Activated CD4-positive, CD25-positive, alpha-beta regulatory T cell treated with anti-CD3 and anti-CD28 coated beads, Interleukin-2, amount 50 U/mL, for 16 hours (primary cell): ENCODE results near the gene TMEM135.
"Not testable (repeated sequence)": the region's sequence is repeated elsewhere in the genome, so short reads cannot be mapped to it uniquely, and the experiment has no call there.

ENCODE experiments used
- DNase-seq: peaks from one replicate; pipeline ENCODE4 v3.0.0-alpha.2; 2020; ENCODE audit warnings: low read depth, low spot score

Gene TMEM135

DNA sequence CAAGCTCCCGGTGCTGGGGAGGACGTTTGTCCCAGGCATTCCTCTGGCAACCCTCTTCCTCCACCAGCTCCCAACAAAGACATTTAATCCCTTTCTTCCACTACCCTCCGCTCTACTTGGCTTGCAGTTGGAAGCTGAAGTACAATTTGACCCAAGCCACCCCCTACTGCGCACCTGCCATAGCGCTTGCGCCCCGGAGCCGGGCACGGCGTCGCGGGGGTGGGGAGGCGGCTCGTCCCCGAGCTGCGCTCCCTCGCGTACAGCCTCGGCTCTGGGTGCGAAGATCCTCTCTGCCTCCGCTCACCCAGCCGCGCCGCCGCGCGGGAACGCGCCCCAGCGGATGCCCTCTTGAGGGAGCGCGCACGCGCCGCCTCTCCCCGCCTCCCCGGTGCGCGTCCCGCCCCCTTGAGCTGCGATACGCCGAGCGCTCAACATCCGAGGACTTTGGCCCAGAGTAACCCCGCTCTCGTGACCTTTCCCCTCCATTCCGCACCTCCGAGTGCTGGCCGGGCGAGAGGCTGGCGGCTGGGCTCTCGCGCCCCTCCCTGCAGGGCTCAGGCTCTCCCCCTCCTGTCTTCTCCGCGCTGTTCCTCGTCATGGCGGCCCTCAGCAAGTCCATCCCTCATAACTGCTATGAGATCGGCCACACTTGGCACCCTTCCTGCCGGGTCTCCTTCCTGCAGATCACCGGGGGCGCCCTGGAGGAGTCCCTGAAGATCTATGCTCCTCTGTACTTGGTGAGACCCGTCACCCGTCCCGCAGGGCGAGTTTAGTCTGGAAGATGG, at the start of gene TMEM135:
Gene TMEM135 (plus strand): TSS at position 485 of the 785 bp plus-strand sequence. CDS start 112 bp downstream, at position 597.
- peak; percentile 77 for DNase-seq

DNA sequence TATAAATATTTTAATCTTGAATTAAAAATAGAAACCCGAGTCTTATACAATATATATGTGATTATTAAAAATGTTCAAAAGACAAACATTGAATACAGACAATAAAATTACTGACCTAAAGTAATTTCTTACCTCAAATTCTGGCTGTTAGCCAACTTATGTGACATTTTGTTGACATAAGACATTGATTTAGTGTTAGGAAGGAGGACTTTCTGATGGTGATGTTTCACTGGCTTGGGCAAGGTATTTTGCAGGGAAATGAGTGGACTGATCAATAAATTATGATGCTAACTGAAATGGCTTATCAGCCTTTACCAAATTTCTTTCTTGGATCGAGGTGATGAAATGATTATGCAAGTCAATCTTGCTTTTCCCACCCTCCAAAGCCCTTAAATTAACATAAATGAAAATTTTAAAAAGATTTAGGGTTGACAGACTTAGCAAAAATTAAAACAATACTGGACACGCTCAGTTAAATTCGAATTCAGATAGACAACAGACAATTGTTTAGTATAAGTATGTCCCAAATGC, 49.3 kb upstream of the TMEM135 start:
- no peak for DNase-seq

DNA sequence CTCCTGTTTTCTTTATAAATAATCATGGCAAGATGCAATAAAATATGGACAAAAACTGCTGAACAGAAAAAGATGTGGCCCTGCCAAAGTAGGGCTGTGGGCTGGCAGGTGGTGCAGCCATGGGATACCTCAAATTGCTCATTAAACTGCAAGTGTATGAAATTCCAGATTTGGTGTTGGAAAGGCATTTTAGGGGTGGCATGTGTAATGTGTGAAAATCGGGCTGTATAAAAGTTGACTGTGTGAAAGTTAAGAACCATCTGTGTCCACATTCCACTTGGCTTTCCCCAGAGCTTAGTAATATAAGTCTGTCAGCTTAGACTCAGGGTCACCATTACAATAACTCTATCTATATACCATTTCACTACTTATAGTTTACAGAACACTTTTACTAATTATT, 47.7 kb upstream of the TMEM135 start:
- no peak for DNase-seq

DNA sequence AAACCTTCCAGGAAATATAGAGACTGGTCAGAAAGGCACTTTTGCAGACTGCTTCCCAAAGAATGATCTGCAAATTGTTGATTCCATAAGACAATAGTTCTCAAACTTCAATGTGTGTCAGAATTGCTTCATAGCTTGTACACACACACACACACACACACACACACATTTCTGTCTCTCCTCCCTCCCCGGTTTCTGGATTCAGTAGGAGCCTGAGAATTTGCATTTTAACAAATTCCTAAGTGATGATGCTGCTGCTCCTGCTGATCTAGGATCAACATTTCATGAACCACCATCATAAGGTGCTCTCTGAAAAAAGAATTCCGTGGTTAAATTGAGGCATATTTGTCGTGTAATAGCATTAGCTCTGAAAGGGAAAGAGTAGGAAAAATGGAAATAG, 47.2 kb upstream of the TMEM135 start:
- DNase-seq, result no peak

DNA sequence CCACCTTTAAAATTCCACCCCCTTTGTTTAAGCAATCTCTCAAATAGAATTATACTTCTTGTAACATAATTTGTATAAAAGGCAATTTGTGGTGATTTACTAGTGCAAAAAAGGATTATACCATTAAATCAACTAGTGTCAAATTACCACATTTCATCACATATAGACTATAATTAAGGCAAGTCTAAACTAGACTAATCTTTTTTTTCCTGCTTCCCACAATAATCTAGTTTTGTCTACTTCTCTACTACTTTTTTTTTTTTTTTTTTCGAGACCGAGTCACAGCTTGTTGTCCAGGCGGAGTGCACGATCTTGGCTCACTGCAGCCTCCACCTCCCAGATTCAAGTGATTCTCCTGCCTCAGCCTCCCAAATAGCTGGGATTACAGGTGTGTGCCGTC, 46.4 kb upstream of the TMEM135 start:
- no peak for DNase-seq

DNA sequence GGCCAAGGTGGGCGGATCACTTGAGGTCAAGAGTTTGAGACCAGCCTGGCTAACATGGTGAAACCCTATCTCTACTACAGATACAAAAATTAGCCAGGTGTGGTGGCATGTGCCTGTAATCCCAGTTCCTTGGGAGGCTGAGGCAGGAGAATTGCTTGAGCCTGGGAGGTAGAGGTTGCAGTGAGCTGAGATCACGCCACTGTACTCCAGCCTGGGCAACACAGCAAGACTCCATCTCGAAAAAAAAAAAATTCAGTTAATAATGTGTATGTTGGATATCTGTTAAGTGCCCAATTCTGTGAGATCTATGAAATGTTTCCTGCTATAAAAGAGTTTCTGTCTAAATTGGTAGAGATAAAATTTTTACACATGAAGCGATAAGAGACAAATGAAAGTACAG, 45.4 kb upstream of the TMEM135 start:
- not testable (repeated sequence) for DNase-seq

DNA sequence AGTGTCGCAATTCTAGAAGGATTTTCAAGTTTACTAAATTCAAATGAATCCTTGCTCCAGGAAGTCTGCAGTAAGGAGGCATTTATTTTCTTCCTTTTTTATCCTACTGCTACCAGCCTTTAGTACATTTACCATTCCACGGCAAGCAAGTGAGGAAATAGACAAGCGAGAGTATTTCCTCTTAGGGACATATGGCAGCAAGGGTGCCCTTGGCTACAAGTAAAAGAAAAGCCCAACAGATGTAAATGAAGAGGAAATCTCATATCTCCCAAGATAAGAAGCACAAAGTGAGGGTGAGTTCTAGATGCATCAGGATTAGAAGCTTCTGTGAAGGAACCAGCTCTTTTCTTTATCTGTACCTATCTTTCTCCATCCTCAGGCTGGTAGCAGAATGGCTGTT, 44.7 kb upstream of the TMEM135 start:
- no peak for DNase-seq

DNA sequence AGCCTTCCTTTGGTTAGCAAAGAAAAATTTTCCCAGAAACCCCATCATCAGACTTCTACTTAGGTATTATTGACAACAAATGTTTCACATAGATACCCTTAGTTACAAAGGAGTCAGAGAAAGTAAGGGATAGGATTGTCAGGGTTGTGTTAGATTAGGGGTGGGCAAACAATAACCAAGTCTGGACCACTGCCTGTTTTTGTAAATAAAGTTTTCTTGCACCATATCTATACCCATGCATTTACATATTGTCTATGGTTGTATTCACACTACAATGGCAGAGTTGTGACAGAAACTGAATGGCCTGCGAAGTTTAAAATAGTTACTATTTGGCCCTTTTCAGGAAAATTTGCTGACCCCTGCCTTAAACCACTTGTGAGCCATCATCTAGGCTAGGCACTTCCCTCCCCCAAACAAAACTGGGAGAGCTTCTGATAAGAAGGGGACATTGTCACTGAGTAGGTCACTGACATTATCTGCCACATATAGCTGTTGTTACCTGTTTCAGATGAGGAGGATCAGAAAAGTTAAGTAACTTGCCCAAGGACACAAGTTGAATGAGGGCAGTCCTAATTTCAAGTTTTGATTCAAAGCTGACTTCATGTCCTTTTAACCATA, 40.7 kb upstream of the TMEM135 start:
- DNase-seq, result no peak

DNA sequence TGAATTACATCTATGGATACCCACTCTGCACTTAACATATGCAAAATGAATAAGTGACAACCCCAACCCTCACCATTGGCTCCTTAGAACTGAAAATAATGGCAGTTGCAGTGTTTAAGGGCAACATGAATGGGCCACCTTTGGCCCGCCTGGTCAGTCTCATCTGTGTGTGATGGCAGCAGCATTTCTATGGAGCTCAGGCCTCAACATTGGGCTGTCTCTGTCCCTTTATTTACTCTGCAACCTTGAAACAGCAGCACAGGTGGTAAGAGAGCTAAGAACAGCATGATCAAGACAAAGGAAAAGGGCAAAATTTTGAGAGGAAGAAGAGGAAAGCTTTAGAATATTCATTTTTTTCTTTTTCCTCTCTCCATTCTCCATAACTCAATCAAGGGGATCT, 38.3 kb upstream of the TMEM135 start:
- no peak for DNase-seq

DNA sequence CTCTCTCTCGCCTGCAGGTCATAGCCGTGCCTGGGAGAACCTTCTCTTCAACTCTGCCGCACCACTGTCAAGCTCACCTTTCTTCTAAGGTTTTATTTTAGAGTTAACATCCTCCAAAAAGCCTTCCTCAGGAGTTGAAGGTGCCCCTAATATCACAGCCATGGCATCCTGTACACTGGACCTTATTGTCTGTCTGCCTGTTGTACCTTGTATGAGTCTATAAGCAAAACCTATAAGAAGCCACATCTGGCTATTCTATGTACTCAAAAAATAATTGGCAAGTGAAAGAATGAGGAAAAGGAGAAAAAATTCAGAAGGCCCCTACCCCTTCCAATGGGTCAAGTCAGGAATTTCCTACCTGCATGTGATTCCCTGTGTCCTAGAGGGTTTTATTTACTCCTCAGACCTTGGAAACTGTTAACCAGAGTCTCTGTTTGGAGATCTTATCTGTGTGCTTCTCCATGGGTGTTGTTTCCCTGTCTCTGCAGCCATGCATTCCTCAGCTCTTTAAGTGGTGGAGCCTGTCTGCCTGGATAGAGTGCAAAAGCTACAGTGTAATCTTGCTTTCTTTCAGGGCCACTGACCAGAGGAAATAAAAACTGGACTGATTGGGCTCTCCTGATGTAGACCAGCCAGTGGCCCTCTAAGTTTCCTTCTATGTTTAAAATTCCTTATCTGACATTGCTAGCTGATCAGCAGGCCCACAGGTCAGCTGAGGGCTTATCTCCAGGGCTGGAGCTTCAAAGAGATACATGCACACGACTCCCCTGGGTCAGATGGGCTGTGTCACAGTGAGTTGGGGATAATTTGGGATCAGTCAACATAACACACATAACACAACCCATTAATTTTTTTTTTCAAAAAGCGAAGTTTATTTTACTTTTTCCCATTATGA, 37.6 kb upstream of the TMEM135 start:
- DNase-seq, result no peak

DNA sequence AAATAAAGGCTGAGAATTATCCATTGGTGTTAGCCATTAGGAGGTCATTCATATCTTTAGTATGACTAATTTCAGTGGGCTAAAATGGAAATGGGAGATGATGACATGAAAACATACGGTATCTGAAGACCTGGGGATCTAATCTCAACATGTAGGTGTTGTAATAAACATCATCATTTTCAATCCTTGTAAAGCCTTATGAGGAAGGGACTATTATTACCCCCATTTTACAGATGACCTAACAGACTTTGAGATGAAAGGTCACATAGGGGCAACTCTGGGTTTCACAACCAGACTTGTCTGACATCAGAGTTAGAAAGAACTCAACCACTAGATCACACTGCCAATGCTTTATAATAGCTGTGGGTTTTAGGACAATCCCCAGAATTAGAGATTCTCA, 34.8 kb upstream of the TMEM135 start:
- DNase-seq, result no peak

DNA sequence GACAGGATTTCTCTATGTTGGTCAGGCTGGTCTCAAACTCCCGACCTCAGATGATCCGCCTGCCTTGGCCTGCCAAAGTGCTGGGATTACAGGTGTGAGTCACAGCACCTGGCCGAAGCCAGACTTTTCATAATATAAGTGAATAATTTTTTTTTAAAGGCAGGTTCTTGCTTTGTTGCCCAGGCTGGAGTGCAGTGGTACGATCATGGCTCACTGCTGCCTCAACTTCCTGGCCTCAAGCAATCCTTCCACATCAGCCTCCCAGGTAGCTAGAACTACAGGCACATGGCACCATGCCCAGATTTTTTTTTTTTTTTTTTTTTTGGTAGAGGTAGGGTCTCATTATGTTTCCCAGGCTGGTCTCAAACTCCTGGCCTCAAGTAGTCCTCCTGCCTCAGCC, 33.5 kb upstream of the TMEM135 start:
- not testable (repeated sequence) for DNase-seq

DNA sequence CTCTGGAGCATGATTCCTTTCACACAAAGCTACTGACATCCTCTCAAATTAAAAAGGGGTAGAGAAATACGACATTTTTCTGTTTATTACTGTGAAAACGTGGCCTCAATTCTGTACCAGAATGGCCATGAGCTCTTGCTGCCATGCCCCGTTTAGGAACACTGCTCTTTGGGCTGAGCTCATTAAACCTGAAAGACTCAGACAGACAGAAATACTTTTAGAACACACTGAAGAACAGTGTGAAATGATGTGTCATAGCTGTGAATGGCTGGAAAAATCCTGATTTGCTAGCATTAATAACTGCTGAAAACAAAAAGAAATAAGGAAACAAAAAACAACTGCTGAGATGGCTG, 32.2 kb upstream of the TMEM135 start:
- DNase-seq, result no peak

DNA sequence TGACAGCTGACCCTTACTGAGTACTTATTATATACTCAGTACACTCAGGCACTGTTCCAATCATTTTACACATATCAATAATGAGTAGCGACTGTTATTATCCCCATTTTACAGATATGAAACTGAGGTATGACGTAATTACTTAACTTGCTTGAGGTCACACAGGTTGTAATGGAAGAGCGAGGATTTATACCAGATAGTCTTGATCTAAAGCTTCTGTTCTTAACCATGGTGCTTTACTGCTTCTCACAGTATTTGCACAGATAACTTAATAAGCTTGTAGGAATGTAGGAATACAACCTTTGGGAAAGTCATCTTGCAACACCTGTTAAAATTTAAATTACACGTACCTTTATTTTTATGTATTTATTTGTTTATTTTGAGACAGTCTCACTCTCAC, 31.7 kb upstream of the TMEM135 start:
- no peak for DNase-seq

DNA sequence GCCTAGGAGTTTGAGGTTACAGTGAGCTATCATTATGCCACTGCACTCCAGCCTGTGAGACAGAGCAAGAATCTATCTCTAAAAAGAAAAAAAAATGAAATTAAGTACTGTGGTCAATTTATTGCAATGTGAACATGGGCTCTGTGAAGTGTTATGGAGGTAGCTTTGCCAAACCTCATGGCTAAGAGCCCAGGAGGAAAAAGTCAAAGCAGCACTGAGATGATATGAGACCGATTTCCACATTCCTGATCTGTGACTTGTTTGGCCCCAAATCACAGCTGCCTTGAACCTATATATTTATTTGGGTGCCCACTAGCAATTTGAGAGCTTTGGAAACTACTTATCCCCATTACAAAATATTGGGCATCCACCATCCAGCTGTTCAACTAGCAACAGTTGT, 29.8 kb upstream of the TMEM135 start:
- DNase-seq, result no peak

DNA sequence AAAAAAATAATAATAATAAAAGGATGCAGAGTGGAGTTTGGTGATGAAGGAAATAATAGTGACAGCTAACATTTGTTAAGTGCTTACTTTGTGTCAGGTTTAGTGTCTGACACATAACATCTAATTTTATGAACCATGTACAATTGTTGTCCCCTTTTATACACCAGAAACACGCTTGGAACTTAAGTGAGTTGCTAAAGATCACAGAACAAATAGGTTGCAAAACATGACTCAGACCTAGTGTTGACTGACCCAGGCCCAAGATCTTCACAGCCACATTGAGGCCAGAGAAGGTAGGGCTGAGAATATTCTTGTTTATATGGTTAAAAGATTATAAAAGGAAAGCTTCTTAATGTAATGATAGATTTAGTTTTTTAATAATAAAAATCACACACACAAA, 25.6 kb upstream of the TMEM135 start:
- no peak for DNase-seq

DNA sequence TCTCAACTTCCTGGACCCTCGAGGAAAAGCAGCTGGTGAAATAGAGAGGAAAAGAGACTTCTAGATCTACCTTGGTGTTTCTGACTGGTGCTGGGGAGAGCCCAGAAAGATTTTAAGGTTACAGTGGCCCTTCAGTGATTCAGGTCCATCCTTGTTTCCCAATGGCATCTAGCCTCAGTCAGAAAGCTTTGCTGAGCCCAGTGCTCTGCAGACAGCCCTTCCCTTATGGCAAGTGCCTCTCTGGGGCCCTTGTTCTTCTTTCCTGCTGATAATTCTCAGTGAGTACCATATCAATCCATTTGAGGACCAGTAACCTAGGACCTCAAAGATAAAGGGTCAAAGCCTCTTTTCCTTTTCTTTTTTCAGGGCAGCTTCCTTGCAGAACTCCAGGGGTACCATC, 25.1 kb upstream of the TMEM135 start:
- no peak for DNase-seq

DNA sequence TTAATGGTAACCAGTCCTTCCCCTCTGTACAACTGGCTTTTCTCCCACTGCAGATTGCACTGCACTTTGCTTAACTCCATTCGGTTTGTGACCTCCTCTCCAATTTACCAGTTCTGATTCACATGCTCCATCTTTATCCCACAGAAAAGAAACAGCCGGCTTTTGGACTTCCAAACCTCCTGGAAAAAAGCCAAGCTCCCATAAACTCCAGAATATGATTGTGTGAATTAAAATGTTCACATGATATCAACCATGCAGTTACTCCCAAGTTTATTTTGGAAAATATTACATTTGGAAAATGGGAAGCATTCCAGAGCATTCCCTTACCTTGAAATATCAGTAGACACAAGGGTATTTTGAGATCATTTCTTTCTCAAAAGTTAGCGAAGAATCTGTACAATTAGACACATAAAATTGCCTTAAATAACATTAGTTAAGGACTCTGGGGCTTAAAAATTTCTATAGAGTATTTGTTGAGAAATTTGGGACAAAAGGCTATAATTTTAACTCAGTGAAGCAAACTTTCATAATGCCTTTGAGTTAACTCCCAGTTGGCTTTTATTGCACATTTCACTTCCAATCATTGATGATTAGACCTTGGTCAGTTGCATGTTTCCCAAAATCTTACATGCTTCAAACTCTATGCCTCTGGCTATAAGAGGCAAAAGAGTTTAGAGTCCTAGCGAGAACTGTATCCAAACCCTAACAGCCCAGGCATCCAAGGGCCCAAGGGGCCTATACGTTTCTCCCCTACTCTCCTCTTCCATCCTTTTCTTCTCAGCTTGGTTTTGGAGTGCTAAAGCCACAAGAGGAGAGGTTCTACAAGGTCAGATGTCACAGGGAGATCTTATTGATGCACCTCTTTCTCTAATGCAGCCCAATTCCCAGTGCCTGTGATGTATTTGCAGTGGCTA, 23.6 kb upstream of the TMEM135 start:
- DNase-seq, result no peak

DNA sequence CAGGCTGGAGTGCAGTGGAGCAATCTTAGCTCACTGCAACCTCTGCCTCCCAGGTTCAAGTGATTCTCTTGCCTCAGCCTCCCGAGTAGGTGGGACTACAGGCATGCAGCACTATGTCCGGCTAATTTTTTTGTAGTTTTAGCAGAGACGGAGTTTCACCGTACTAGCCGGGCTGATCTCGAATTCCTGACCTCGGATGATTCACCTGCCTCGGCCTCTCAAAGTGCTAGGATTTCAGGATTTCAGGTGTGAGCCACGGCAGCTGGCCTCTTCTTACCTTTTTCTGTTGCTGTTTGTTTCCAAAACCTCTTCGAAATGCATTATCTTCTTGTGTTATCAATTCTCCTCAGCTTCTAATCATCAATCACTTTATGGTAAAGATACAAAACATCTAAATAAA, 22.1 kb upstream of the TMEM135 start:
- DNase-seq, result no peak

DNA sequence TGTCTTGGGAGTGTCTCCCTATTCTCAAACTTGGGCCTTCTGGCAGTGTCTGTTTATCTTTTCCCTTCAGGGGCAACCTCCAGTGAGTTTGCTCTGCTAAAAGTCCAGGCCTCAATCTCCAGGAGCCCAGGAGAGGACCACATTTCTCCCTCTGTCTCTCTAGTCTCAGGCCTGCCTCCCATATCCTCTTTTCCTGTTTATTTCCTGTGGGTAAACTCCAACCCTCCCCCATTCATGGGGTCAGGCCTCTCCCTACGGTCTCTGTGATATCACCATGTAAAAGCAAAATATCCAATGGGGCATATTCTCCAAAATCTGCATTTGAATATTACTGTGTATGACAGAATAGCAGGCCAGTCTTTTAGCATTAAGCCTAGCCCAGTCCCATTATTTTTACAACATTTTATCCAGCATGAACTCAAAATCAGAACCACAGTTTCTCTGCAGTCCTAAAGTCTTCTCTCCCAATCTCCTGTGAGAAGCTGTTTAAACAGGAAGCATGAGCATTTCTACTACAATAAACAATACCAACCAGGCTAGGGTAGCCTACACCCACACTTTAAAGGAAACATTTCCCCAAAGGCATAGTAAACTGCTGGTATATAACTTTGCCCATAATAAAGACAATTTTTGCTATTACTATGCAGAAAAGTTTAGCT, 18.0 kb upstream of the TMEM135 start:
- DNase-seq, result no peak

DNA sequence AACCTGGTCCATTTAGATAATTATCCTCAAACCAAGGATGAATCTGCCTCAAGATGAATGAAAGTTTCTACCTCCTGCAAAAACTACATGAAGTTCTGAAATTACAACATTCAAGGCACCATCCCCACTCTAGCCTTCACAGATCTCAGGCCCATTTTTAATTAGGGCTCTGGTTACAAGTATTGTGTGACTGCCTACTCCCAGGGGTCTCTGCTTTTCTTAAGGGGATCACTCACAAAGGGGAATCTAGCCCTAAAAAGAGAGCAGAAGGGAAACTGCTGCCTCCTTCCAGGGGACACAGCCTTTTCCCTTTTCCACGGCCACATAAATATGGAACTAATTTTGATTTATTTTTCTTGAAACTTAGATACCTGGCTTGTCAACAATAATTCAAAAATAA, 17.4 kb upstream of the TMEM135 start:
- DNase-seq, result no peak
